SW480 (cell line): ENCODE measurements around the gene OR9I1.

Experiments used
- DNase-seq: peaks from one replicate; pipeline ENCODE4 v3.0.0-alpha.2; 2016; ENCODE audit warnings: low spot score

Gene OR9I1

DNA sequence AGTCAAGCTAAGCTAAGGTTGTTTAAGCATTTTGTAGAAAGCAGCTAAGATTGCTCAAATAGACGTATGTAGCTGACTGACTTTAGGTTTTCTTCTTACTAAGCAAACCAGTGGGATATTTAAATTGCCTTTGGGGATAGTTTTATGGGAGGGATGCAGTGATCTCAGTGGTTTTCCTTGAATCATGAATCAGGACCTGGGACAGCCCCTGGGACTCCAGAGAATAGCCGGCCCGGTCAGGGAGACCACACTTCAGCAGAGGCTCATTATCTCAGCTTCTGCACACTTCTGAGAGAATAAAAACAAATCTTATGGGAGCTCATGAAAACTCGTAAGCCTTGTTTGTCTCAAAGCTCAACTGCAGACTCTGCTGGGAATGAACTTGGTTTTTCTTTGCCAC is at the start of gene OR9I1:
Gene OR9I1 (minus strand): TSS at position 62 of the 400 bp plus-strand sequence. CDS start 6,086 bp downstream, outside the sequence.
- DNase-seq: no peak

DNA sequence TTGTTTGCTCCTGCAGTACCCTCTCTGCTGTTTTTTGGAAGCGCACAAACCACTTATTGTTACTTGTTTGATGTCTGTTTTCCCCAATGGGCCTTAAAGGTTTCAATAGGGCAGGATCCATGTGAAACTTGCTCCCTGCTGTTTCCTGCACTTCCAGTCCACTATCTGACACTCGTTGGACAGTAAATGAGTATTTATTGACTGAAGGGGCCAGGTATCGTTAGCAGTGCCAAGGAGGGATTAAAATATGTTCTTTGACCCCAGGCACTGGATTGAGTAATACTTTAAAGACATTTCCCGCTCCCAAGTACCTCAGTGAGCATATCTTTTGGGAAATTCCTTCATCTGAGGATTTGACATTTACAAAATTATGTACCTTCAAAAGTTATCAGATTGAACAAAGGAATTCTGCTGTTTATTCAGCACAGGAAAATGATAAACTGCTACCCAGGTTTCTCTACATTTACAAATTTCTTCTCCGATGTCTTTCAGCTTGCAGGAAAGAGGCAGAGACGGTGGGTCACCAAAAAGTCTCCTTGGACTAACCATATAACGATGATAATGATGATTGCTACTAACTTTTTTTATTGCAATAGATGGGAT is 40.3 kb upstream of the OR9I1 start:
- no peak for DNase-seq

- no peak for DNase-seq
Measured at GRCh38 chr11:58164990-58165389, 39.7 kb upstream of the OR9I1 start.

GRCh38 chr11:58164389-58164788 is 39.1 kb upstream of the OR9I1 start:
- DNase-seq: no peak

DNA sequence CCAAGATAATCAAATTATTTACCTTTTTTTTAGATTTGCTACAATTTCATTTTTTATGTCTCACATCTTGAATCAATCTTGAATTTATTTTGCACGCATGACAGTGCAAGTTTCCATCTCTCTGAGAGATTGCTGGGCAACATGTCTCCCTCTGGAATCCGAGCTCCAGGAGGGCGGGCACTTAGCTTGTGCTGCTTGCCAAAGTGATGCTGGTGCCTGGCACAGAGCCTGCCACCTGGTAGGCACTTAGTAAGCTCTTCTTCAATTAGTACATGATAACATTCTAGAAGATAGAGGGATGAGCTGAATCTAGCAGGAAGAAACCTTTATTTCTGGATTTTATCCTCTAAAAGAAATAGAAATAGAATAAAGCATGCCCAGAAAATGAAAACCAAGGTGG is 27.5 kb upstream of the OR9I1 start:
- no peak for DNase-seq

GRCh38 chr11:58142761-58143160 is 17.4 kb upstream of the OR9I1 start:
- DNase-seq: no peak

- no peak for DNase-seq
Measured at GRCh38 chr11:58135171-58135570, 9.8 kb upstream of the OR9I1 start.

DNA sequence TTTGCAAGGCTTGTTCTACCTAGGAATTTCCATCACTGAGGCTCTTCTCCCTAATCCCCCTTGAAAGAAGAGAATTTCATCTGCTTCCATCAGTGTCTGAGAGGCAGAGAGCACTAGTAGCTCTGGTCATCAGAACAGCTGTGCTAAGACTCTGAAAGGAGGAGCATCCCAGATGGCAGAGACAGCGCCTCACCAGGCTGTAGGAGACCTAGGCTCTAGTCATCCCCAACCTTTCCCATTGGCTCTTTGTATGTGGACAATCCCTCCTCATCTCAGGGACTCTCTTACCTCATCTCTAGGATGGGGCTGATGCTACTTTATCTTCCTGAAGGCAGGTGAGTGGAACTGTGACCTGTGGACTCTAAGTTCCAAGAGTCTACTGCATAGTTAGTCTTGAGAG is 8.8 kb upstream of the OR9I1 start:
- peak; percentile 2 for DNase-seq

- no peak for DNase-seq
Measured at GRCh38 chr11:58133309-58134076, 8.2 kb upstream of the OR9I1 start.

GRCh38 chr11:58127350-58127749 is 2.0 kb upstream of the OR9I1 start:
- no peak for DNase-seq

GRCh38 chr11:58121096-58121495 is 4.2 kb downstream of the OR9I1 start:
- no peak for DNase-seq

- no peak for DNase-seq
Measured at GRCh38 chr11:58097437-58097836, 27.9 kb downstream of the OR9I1 start.

GRCh38 chr11:58086528-58086927 is 38.8 kb downstream of the OR9I1 start:
- DNase-seq: no peak

- DNase-seq: no peak
Measured at GRCh38 chr11:58075781-58076180, 49.5 kb downstream of the OR9I1 start.

- no peak for DNase-seq
Measured at GRCh38 chr11:58070585-58070984, 54.7 kb downstream of the OR9I1 start.

DNA sequence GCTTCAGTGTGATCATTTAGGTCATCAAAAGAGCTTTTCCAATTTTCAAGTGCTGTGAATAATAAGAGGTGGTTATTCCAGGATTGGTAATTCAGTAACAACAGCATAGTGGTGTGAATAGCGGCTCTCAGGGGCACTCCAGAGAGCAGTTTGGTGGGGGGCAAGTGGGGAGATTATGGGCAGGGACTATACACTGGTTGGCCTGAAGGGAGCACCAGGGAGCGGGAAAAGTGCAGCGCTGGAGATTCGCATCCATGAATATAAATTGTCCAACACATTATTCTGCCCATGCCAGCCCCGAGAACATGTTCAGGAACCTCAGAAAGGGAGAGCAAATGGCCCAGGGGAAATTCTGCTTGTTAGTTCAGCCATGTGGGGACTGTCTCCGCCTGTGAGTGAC is 56.7 kb downstream of the OR9I1 start:
- no peak for DNase-seq

DNA sequence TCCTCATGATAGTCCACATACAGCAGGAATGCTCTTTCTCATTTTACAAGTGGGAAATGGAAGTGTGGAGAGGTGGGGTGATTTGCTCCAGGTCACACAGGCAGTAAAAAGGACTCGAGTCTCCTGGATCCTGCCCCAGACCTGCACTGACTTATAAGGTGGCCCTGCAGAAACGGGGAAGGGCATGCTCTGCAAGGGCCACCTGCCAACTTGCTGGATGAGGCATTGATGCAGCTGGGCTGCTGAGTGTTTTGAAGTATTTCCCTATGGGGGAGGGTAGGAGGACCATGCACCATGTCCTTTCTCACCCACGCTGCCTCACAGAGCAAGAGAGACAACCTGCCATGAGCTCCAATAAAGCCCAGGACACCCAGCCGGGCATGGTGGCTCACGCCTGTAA is 57.6 kb downstream of the OR9I1 start:
- no peak for DNase-seq
